ENCODE data around the gene ELMO1. TPM values are rescaled to one million over a fixed set of nuclear protein-coding genes. Genes with fewer than 3 reads are reported as not detected.
A peak's percentile ranks its signal among the peaks of the same experiment; 100 is the strongest.

Gene ELMO1
- total RNA-seq, 1 donor from 2014 or later: 53.8 TPM

DNA sequence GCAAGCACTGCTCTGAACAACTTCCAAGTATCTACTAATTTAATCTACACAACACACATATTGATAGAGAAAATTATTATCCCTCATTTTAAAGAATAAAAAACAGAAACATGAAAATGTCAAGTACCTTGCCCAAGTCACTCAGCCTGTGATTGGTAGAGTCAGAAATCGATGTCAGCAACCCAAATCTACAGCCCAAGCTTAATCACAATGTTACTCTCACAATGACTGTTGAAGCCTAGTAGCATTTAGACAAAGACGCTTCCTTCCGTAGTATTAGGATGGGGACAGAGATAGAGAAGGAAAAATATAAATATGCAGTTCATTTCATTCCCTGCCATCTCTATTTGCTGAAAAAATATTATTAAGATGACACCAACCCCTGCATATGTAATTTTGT, 242.5 kb downstream of the ELMO1 start:
- H3K4me3 ChIP-seq: no peak overlapping the region
- H3K27ac ChIP-seq: no peak overlapping the region
- peaks cover 25% of the 10 kb centered on the region for H3K36me3 ChIP-seq
- H3K27me3 ChIP-seq: no peaks in the 10 kb centered on the region
- TF ChIP-seq, protein P1, sequence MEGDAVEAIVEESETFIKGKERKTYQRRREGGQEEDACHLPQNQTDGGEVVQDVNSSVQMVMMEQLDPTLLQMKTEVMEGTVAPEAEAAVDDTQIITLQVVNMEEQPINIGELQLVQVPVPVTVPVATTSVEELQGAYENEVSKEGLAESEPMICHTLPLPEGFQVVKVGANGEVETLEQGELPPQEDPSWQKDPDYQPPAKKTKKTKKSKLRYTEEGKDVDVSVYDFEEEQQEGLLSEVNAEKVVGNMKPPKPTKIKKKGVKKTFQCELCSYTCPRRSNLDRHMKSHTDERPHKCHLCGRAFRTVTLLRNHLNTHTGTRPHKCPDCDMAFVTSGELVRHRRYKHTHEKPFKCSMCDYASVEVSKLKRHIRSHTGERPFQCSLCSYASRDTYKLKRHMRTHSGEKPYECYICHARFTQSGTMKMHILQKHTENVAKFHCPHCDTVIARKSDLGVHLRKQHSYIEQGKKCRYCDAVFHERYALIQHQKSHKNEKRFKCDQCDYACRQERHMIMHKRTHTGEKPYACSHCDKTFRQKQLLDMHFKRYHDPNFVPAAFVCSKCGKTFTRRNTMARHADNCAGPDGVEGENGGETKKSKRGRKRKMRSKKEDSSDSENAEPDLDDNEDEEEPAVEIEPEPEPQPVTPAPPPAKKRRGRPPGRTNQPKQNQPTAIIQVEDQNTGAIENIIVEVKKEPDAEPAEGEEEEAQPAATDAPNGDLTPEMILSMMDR (IDR thresholded peaks at IDR 0.05): no peak
- no peaks in the 10 kb centered on the region for H3K9me3 ChIP-seq
- H3K4me1 ChIP-seq: peaks cover 26% of the 10 kb centered on the region
- DNase-seq (no peak), ATAC-seq (no peak)
- intact Hi-C loops (cut with DNase I): no loop called here

DNA sequence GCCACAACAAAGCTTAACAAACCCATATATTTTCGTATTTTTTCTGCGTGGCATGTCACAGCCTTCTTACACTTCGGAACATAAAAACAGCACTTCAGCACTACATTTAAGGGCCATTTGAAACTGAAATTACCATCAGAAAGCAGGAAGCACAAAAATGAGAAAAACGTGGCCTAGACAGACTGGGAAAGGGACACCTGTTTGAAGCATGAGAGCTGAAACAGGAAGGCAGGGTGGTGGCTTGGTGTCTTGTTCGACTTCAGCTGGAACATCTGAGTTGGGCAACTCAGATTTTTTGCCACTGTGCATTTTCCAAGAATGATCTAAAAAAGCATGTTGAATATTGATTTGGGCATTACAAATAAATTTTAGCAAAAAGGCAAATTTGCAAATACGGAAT, 243.2 kb downstream of the ELMO1 start:
- no peak for DNase-seq
- Histone ChIP-seq H3K4me1 (peaks cover 33% of the 10 kb centered on the region), H3K27ac (no peak overlapping the region)

DNA sequence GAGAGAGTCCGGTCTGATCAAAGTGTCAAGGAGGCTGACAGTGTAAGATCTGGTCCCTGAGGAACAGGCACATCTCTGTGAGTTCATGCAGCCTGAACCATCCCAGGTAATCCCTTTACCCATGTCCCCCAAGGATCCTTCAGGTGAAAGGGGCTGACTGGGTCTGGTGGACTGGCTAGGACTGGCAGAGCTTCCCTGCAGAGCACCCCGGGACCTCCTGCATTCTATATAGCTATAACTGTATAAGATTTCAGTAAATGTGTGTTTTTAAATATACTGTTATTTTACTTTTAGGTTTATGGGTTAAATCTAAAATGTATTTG, 246.8 kb downstream of the ELMO1 start:
- Histone ChIP-seq H3K27me3 (no peaks in the 10 kb centered on the region), H3K9me3 (no peaks in the 10 kb centered on the region), H3K4me3 (no peak overlapping the region), H3K4me1 (peaks cover 14% of the 10 kb centered on the region), H3K36me3 (peaks cover 29% of the 10 kb centered on the region), H3K27ac (no peak overlapping the region)
- TF ChIP-seq, protein P1 (IDR thresholded peaks at IDR 0.05): no peak
- no peak for ATAC-seq
- DNase-seq: no peak
- intact Hi-C loops (cut with DNase I): no loop called here

More for the DNA sequence above, 243.2 kb downstream of the ELMO1 start:
- TF ChIP-seq, protein P1 (IDR thresholded peaks at IDR 0.05): no peak
- Histone ChIP-seq H3K4me3 (no peak overlapping the region), H3K9me3 (no peaks in the 10 kb centered on the region), H3K27me3 (no peaks in the 10 kb centered on the region), H3K36me3 (peaks cover 25% of the 10 kb centered on the region)
- ATAC-seq: no peak
- intact Hi-C loops (cut with DNase I): no loop called here

DNA sequence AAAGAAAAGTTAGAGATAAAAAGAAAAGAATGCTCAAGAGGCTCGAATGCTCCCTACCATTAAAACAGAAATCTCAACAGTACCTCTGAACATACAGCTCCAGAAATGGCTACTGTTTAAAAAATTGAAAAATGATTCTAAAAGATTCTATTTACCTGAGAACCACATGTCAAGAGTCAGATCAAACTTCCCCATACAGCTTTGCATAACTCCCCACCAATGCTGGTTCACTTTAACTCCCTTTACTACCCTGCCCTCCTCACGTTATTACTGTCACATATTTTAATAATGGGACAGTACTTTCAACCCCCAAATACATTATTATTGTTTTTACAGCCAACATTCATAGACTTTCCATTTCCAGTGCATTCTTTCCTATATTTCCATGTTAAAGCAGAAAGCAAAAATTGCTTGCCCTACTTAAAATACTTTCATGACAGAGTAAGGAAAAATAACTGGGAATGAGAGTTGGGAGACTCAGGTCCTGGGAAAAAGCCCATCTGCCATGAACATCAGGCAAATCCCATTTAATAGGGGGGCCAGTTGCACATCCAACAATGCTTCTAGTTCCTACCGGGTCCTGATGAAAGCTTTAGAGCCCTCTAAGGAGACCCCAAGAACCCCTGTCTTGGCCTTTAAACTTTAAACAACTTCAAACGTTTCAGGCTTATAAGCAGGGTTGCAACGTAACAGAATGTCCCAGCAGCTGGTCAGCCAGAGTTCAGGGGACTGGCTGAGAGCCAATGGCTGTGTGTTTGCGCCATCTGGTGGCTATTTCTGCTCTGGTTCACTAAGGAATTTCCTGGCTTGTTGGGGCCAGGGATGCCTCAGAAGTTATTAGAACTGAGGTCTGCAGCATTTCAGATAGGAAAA, 247.4 kb downstream of the ELMO1 start:
- Histone ChIP-seq H3K36me3 (peaks cover 35% of the 10 kb centered on the region), H3K9me3 (no peaks in the 10 kb centered on the region), H3K4me3 (no peak overlapping the region), H3K27ac (peak overlapping the region; percentile 66), H3K4me1 (peaks cover 16% of the 10 kb centered on the region), H3K27me3 (no peaks in the 10 kb centered on the region)
- ATAC-seq (peak; percentile 95), DNase-seq (peak; percentile 74)
- TF ChIP-seq, protein P1 (IDR thresholded peaks at IDR 0.05): peak; percentile 87
- intact Hi-C loops (cut with DNase I): no loop called here

DNA sequence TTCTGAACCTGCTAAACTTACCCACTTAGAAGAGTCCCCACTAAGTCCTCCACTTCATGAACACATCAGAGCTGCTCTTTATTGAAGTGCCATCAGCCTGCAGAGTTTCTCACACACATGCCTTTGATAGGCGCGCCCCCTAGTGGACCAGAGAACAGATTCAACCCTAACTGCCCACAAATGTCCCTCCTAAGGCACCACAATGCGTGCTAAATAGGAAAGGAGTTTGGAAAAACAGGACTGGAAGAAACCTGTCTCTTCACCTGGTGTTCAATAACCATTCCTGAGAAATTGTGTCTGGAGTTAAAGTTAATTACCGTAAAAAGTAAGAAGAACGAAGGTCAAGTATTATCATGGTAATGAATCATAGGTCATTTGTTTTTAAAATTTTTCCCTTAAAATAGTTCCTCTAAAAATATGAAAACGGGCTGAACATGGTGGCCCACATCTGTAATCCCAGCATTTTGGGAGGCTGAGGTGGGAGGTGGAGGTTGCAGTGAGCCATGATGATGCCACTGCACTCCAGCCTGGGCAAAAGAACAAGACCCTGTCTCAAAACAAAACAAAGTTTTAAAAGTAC, 249.7 kb downstream of the ELMO1 start:
- Histone ChIP-seq H3K36me3 (peaks cover 32% of the 10 kb centered on the region), H3K4me1 (peaks cover 16% of the 10 kb centered on the region), H3K27me3 (no peaks in the 10 kb centered on the region), H3K4me3 (no peak overlapping the region), H3K27ac (no peak overlapping the region), H3K9me3 (no peaks in the 10 kb centered on the region)
- ATAC-seq: peak; percentile 90
- DNase-seq: peak; percentile 82
- TF ChIP-seq, protein P1 (IDR thresholded peaks at IDR 0.05): peak; percentile 90
- intact Hi-C loops (cut with DNase I): no loop called here
